HK-2 (cell line): ENCODE data around the gene BOLA3.
A peak's percentile ranks its signal among the peaks of the same experiment; 100 is the strongest.
"Not testable (repeated sequence)": the region's sequence is repeated elsewhere in the genome, so short reads cannot be mapped to it uniquely, and the experiment has no call there.

ENCODE experiments used
- DNase-seq: peaks from one replicate; pipeline ENCODE4 v3.0.0-alpha.2; 2018; ENCODE audit not compliant: unreplicated experiment

The BOLA3 gene

DNA sequence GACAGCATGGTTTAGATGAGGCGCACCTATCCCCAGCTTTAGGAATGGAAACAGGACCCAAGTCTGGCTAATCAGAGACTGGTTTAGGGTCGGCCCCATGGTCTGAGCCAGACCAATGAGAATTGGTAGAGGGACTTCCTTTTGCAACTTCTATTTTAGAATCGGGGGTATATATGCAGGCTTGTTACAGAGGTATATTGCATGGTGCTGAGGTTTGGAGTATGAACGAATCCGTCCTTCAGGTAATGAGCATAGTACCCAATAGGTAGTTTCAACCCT is 1.5 kb upstream of the BOLA3 start:
- DNase-seq, result no peak

DNA sequence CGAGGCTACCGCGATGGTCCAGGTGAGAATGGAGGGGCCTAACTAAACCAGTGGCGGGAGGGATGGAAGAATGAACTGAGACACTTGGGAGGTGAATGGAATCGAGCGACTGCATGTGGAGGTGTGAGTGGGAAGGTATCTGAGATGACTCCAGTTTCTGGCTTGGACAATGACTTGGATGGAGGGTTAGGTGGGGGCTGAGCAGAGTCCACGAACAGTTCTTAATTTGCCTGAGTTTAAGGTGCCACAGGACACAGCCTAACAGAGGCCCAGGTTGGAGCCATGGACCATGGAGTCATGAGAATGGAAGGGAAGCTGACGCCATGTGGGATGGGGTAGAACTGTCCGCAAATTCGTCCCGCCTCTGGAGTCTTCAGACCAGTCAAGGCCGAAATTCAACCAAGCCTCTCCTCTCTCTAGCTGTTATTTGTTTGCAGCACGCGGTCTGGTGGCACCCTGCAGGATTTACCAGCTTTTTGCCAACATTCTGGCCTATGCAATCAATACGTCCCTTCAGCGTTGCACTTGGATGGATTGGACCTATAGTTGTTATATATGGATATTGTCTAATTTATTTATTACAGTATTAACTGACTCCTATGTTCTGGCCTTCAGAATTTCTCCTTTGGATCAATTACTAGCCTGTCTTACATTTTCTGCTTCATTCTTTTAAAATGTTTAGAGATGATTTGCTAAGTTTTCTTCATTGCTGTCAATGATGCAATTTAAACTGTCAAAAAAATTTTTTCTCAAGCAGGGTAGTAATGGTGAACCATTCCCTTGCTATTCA is 940 bp upstream of the BOLA3 start:
- DNase-seq, result no peak

DNA sequence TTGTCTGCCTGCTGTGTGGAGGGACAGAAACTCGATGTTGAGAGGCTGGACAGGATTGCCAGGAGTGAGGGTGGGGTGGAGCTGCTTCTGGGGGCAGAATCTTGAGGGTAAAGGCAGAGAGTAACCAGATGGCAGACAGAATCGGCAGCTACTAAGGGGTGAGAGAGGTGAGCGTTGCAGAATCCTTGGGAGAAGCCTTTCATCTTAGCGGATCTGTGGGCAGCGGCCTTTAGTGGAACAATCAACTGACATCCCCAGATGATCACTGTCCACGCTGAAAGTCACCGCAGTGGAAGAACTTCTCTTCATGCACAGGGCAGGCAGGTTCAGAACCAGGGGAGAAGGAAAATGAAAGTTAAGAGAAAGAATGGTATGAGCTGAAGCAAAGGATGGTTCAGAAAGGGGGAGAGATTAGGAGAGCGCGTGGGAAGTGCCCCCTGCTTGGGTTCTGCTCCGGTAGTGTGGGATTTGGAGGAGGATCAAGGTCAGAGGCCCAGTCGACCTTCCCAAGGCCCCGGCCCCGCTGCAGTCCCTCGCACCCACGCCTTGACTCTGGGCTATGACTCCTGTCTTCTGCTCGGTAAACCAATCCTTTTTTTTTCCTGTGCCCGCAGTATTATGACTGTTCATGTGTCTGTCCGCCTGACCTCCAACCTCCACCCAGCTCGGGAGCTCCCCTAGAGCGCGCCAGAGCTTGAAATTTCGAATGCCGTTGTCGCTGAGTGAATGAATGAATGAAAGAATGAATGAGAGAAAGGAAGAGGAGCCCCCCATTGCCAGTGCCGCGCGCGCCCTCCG is 584 bp downstream of the BOLA3 start:
- no peak for DNase-seq

DNA sequence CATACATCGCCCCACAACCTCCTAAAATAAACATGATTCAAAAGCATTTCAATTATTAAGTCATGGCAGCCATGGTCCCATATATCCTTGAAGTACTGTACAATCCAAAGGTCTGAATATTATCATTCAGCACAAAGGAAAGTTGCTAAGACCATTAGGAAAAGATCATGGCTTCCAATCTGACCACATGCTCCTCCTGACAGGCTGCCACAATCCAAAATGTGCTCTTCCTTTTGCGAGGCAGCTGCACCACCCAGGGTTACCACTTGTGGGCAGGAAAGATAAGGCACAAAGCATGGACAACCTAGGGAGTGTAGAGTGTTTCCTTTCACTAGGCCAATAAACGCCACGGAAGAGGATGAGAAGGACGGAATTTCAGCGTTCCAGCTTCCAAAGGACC is 5.4 kb downstream of the BOLA3 start:
- no peak for DNase-seq

DNA sequence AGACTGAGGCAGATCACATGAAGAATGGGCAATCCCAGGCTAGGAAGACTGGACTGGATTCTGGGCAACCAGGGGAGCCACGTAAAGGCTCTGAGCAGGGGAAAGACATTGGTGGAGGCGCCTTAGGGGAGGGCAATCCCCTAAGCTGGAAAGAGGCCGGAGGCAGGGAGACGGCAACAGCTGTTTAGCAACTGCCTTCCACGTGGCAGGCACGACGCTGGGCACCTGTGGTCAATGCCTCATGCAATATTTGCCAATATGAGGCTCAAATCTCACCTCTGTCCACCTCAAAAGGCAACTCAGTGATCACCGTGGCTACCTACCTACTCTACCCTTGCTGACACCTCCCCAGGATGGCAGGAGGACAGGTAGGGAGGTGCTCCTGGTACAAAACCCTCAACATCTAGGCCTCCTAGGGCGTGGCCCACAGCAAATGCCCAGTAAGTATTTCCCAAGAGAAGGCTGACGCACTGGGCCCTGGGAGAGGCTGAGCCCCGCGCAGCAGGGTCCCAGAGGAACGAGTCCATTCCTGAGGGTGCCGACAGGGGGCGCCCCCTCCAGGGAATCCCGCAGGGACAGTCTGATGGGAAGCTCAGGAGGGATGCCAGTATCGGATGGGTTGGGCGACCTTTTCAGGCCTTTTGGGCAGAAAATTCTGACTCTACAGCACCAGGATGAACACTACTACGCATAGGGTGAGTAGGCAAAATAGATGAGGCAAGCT is 8.9 kb downstream of the BOLA3 start:
- no peak for DNase-seq

DNA sequence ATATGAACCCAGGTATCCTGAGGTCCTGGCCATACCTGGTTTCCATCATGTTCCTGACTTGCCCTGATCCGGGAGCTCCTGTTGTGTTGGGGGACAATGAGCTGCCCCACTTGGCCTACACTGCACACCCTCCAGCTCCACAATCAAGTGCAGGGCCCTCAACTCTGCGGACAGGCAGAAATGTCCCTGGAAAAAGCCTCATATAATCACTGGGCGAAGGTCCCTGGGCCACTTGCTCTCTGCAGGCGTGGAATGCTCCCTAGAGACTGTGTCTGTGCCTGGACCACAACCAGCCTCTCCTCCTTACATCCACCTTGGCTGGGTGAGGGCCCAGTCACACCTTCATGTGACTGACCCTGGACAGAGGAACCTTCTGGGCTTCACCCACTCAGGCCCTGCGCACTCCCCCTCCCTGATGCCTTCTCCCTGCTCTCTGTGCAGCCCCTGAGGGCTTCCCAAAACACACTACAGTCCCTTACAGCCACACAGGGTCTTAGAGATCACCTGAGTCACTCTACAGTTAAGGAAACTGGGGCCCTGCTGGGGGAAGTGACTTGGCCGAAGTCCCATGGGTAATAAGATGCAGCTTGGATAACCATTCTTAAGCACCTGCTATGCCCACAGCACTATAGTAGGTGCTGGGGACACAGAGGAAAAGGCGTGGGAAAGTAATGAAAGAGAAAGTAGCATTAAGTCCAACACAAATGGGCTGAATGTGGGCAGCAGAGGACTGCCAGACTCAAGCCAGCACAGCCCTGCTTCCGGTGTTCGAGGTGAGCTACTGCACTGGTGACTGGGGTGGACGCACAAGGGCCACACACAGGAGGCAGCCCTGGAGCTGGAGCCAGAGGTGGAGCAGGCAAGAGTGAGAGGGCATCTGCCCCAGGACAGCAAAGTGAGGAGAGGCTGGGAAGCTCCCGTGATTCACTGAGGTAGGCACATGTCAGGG is 9.8 kb downstream of the BOLA3 start:
- DNase-seq, result no peak

DNA sequence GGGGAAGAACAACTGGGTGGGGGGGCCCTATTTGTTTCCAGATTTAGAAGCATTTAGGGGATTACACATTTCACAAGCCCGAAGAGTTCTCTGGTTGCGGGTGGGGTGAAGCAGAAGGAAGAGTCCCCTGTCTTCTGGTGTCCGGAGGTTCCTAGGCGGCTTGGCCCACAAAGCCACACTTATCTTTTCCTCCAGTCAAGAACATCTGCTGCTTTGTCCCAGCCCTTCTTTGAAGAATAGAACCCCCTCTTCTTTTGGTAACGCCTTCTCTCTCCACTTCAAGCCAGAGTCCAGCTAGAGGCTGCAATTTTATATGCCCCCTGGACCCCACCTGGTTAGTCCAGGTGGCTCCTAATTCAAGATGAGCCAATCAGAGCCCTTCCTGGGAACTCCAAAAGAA is 15.8 kb downstream of the BOLA3 start:
- DNase-seq, result no peak

DNA sequence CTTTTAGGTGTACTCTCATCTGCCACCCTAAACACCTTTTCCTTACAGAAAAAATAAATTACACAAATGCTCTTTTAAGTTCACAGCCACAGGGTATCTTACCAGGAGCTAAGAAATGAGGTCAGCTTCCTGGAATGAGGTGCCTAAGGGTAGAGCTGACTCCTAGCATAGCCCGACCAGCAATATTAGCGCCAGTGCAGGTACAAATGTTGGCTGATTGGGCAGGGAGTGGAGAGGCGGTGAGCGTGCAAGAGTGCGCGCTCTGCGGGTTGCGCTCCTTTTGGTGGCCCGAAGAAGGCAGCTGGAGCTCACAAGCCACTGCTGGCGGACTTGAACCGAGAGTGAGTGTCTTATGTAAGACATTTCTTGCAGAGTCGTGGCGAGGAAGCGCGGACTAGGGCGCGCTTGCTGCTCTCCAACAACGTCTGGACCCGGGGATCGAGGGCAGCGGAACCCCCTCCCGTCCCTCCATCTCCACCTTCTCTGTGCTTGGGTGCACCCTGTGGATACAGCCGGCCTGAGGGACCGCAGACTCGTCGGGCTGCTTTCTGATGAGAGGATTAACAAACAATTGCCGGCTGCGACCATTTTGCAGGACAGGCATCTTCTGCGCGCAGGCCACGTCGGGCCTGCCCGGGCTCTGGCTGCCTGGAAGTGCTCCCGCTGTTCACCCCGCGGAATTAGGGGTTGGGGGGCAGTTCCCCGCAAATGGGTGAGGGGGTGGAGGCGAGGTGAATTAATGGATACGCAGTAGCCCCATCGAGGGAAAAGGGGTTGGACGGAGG is 17.3 kb downstream of the BOLA3 start:
- no peak for DNase-seq

DNA sequence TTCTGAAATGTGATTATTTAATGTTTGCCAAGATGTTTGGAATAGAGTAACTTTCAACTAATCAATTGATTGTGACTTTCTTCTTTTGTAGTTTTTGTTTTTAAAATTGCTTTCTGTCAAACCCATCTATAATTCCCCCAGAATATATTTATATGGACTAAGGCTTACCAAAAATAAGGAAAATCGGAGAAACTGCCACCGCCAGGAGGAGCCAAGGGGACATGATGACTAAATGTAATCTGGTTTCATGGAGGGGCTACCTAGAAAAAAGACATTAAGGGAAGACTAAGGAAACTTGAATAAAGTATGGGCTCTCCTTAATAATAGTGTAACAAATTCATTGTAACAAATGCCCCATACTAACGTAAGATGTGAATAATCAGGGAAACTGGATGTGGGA is 19.5 kb downstream of the BOLA3 start:
- no peak for DNase-seq

DNA sequence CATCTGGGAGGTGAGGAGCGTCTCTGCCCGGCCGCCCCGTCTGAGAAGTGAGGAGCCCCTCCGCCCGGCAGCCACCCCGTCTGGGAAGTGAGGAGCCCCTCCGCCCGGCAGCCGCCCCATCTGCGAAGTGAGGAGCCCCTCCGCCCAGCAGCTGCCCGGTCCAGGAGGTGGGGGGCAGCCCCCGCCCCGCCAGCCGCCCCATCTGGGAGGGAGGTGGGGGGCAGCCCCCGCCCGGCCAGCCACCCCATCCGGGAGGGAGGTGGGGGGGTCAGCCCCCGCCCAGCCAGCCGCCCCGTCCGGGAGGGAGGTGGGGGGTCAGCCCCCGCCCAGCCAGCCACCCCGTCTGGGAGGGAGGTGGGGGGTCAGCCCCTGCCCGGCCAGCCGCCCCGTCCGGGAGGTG is 23.8 kb downstream of the BOLA3 start:
- DNase-seq, result not testable (repeated sequence)

DNA sequence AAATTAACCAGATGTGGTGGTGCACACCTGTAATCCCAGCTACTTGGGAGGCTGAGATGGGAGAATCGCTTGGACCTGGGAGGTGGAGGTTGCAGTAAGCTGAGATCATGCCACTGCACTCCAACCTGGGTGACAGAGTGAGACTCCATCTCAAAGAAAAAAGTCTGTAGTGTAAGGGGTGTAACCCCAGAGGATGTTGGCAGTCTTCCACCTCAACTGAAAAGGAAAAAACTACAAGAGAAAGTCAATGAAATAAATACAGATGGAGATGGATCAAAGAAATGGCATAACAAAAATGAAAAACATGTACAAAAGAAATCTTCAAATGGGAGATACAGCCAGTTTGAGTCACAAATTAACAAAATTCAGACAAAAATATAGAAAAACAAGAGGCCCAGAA is 25.9 kb downstream of the BOLA3 start:
- DNase-seq, result not testable (repeated sequence)

DNA sequence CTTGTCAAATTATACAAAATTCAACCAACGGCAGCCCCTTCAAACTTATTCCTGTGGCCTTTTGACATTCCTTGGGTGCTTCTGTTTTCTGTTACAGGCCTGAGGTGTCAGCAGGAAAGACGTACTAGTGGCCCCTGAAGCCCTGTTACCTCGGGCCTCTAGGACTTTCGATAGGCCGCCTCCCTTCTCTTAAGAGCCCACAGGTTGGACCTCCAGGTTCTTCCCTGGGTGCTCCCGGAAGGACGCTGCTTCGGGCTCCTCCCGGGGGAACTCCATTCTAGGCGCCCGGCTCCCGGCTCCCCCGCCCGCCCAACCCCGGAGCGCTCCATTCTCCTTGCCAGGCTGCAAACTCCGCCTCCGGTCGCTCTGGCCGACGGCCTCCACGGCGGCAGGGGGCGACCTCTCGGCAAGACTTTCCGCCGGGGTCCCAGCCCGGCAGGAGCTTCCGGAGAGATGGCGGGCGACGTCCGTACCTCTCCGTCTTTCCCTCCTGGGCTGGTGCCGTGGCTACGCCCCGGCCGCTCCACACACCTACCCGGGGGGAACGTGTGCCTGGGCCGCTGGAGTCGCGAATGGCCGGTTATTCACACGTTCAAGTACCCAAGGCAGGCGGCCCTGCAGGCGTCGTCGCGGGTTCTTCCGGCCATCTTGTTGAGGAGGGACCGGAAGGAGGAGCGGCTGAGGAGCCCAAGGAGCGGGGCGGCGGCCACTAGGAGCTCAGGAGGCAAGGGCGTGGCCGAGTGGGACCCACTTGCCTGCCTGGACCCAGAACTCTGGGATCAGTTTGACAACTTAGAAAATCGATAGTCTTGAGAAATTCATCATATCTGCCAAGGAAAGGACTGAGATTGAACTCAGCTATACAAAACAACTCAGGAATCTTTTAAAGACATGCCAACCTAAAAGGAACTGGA is 27.5 kb downstream of the BOLA3 start:
- DNase-seq, result peak; percentile 88

DNA sequence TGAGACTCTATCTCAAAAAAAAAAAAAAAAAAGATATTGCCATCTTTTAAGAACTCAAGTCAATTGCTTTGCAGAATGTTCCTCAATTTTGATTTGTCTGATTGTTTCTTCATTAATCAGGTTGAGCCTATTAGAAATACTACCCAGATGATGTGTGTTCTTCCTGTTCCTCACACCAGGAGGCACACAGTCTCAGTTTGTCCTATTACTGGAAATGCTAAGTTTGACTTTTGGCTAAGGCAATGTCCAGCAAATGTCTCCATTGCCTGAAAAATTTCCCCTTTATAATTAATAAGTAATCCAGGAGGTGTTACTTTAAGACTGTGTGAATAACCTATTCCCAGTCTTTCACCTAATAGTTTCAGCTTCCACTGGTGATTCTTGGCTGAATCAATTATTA is 28.4 kb downstream of the BOLA3 start:
- DNase-seq, result no peak

DNA sequence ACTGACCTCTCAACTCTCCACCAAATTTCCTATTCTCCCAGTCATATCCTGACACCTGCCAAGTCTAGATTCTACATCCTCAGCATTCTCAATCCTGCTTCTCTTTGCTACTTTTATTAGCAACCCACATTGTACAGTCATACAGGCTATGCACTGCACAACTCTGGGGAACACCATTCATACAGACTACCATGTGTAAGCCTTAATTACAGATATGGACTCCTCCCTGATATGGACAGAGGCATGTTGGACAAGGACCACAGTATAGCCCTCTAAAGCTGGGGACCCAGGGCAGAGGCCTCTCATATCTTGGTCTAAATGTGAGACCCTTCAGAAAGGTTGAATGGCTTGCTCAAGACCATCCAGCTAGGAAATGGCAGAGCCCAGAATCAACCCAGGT is 36.3 kb downstream of the BOLA3 start:
- DNase-seq, result no peak

DNA sequence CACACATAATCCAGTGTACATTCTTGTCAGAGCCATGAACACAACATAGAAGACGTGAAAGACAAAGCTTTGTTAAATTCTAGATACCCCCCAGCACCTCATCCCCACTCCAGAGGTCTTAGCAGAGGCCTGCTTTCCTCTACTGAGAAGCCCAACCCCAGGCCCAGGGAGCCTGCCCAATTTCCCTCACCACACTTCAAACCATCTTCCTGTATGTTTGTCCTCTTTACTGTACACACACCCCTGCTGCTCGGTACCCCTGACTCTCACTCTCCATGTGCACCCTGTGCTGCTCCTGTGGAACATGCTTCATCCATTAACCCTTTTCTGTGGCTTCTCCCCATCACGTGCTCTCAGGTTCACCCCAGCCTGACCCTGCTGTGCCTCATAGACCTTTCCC is 37.2 kb downstream of the BOLA3 start:
- DNase-seq, result no peak

DNA sequence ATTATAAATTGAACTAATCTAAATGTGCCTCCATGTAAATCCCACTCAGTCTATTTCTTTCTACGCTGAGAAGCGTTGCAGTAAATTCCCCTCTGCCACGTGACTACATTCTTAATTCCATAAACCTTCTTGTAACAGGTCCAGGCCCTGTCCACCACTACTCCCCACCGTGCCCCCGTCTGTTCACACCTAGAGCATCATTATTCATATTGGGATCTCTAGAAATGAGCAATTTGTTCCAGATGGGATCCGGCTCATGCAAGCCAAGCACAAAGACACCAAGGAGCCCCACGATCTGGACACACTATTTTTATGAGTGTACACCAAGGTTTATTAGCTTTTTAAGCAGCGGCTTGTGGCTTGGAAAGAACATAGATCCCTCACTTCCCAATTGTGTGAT is 38.2 kb downstream of the BOLA3 start:
- no peak for DNase-seq

DNA sequence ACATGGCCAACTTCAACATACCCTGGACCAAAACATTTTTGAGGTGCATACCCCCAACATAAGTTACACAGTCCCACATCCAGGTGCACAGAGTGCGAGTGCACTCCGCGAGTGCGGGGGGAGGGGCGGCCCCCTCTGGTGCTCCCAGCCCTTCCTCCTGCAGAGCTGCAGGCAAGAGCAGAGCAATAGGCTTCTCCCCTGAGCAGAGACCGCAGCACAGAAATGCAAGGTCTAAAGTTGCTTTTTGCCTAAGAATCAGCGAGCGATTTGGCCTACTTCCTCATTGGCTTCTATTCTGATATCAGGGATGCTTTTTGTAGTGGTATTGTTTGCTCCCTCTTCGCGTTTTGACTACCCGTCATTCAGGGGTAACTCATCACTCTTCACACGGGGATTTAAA is 40.6 kb downstream of the BOLA3 start:
- no peak for DNase-seq

DNA sequence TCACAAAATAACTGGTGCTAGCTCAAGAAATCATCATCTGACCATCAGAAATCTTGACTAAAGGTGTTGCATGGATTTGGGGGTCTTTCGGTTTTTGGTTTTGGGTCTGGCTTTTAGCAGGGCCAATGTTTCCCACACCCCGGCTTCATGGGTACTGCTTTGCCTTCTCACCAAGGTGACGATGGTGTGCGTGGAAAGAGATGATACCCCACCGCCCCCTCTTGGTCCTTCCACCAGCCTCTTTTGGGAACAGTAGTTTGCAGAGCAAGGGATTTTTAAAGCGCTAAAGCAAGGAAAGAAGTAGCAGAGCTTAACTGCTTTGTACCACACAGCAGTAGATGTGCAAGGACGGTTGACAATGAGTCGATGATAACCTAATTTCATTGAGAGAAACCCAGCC is 42.3 kb downstream of the BOLA3 start:
- no peak for DNase-seq

DNA sequence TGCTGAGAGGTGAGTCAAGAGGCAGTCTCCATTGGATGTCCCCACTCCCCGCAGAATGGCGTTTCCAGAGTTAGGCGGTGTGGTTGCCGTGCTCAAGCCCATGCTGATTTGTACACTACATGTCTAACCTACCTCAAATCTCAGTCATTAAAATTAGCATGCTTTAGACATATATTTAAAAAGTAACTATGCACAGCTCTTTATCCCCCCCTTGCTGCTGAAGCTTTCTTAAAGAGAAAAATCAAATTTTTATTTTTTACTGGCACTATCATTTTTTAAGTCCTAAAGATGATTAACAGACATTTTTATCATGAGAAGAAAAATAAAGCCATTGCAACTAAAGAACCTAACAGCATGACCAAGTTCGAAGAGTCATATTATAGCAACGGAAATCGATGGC is 42.9 kb downstream of the BOLA3 start:
- DNase-seq, result no peak

DNA sequence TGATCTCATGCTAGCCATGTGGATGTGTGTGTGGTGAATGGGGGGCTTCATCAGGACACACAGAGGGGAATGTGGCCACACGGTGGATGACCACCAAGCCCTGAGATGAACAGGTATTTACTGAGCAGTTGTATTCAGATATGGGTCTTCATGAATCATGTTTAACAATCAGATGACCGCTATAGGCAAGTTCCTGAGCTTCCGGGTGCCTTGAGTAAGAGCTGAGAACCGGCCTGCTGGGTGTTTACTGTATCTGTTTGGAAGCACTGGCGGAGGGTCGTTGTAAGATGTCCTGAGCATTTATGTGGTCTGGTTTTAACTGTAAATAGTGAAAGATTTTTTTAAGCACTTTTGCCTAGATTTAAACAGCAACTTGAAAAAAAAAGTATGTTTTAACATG is 43.9 kb downstream of the BOLA3 start:
- no peak for DNase-seq
